Common myeloid progenitor, CD34-positive (primary cell): ENCODE measurements around the gene CLEC4E.
"Not testable (repeated sequence)": the region's sequence is repeated elsewhere in the genome, so short reads cannot be mapped to it uniquely, and the experiment has no call there.

Experiments used
- CTCF ChIA-PET: fragments of 350-600 bp; sonication (Branson Sonifier 250); formaldehyde crosslinking; loops from one replicate; lab custom pipeline; 2021; ENCODE audit warnings: antibody characterized with exemption; lab: Charles Lee
- POLR2A ChIA-PET: fragments of 350-600 bp; sonication (Branson Sonifier 250); formaldehyde crosslinking; loops from one replicate; lab custom pipeline; 2021; ENCODE audit warnings: antibody characterized with exemption; lab: Charles Lee
- DNase-seq, 3 donors: peaks; one replicate each; pipeline versions ENCODE4 v3.0.0 to v3.0.0-alpha.2; 2013
- H3K27ac ChIP-seq, 2 experiments: 1 replicate in 1 of 2; 2 replicates in 1 of 2; pipeline ENCODE4 v1.7.0; 2013; ENCODE audit warnings: inconsistent platforms in 2 of 2, low read length in 2 of 2, mild to moderate bottlenecking in 2 of 2, low read depth in 1 of 2, moderate library complexity in 1 of 2; ENCODE audit not compliant: severe bottlenecking in 2 of 2, insufficient read depth in 1 of 2, poor library complexity in 1 of 2
- H3K27me3 ChIP-seq, 5 experiments: replicated peaks in 2 of 5; 1 replicate in 3 of 5; 2 replicates in 2 of 5; pipeline versions ENCODE4 v1.6.1 to v1.7.0; 2013; ENCODE audit warnings: low read length in 4 of 5, mild to moderate bottlenecking in 2 of 5, moderate library complexity in 2 of 5, inconsistent platforms in 1 of 5; ENCODE audit not compliant: insufficient read depth in 5 of 5, control insufficient read depth in 4 of 5
- H3K36me3 ChIP-seq, 4 experiments: 1 replicate in 2 of 4; 2 replicates in 2 of 4; pipeline versions ENCODE4 v1.6.1 to v1.7.0; 2013; ENCODE audit warnings: low read length in 3 of 4, control low read depth in 1 of 4, mild to moderate bottlenecking in 1 of 4; ENCODE audit not compliant: control insufficient read depth in 4 of 4, insufficient read depth in 4 of 4
- H3K4me1 ChIP-seq, 4 experiments: 1 replicate in 3 of 4; 2 replicates in 1 of 4; pipeline versions ENCODE4 v1.6.1 to v1.7.1; 2013; ENCODE audit warnings: low read length in 3 of 4, mild to moderate bottlenecking in 3 of 4, control low read depth in 1 of 4, inconsistent platforms in 1 of 4, moderate library complexity in 1 of 4; ENCODE audit not compliant: control insufficient read depth in 4 of 4, insufficient read depth in 4 of 4; ENCODE audit errors: control extremely low read depth in 1 of 4
- H3K4me3 ChIP-seq, 7 experiments: 1 replicate in 4 of 7; 2 replicates in 3 of 7; pipeline versions ENCODE4 v1.5.1 to v1.7.0; 2013; ENCODE audit warnings: mild to moderate bottlenecking in 7 of 7, low read length in 6 of 7, moderate library complexity in 6 of 7, inconsistent platforms in 2 of 7, low read depth in 2 of 7, control low read depth in 1 of 7; ENCODE audit not compliant: insufficient read depth in 4 of 7, control insufficient read depth in 1 of 7; ENCODE audit errors: extremely low read depth in 1 of 7
- H3K9me3 ChIP-seq, 5 experiments: 1 replicate in 4 of 5; 2 replicates in 1 of 5; pipeline versions ENCODE4 v1.6.1 to v1.7.1; 2013; ENCODE audit warnings: low read length in 4 of 5, mild to moderate bottlenecking in 2 of 5, inconsistent platforms in 1 of 5, low read depth in 1 of 5, moderate library complexity in 1 of 5; ENCODE audit not compliant: control insufficient read depth in 4 of 5, insufficient read depth in 2 of 5; ENCODE audit errors: control extremely low read depth in 1 of 5
- WGBS: methylation state at CpG from one replicate; pipeline ENCODE4 v1.1.5; 2013; ENCODE audit not compliant: insufficient coverage; 5-methylcytosine and 5-hydroxymethylcytosine counted together

Gene CLEC4E

DNA sequence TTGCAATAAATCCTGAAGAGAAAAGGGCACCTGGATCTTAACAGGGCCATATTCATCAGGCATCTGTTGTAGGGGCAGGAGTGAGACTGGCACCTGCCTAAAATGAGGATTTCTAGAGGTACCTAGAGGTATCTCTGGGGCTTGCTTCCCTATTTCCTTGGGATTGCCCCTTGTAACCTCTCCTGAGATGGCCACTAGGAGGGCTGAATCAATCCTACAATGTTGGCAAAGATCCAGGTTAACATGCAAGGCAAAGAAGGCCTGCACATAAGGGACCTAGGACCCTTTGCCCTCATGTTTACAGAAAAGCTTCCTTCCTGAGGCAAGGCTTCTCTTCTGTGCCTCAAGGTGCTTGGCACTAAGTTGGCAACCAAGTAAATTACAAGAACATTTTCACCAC lies 25.8 kb upstream of the CLEC4E start:
- CTCF ChIA-PET = no interaction called here

DNA sequence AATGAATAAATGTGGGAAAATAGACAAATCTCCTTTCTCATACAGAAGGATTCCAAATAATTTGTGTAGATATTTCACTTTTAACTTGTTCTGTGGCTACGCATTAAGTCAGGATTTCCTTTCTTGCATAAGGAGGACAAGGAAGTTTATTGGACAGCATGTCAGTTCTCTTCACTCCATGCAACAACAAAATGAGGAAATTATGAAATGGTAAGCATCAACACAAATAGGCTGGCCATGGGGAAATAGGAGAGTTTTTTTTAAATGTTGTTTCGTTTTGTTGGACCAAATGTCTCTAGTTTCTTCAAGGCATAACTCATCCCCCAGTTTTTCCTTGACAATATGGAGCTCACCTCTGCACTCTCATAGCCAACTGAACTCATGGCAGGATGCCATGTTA lies 25.3 kb upstream of the CLEC4E start:
- WGBS = no CpG with 5 or more reads among the region's 2 CpGs
- CTCF ChIA-PET, H3K4me3 ChIP-seq, H3K27ac ChIP-seq, H3K36me3 ChIP-seq, H3K27me3 ChIP-seq, POLR2A ChIA-PET, DNase-seq, H3K4me1 ChIP-seq: not testable (repeated sequence)
- peaks cover 0 to 31% (median 13%) of the 10 kb centered on the region in 5 experiments for H3K9me3 ChIP-seq

More for the DNA sequence above, 25.8 kb upstream of the CLEC4E start:
- H3K36me3 ChIP-seq = no peaks in the 10 kb centered on the region
- POLR2A ChIA-PET = no interaction called here
- no peak for DNase-seq
- no peak overlapping the region for H3K4me3 ChIP-seq
- peaks cover 0 to 31% (median 13%) of the 10 kb centered on the region in 5 experiments for H3K9me3 ChIP-seq
- no peak overlapping the region for H3K27ac ChIP-seq
- no peaks in the 10 kb centered on the region for H3K27me3 ChIP-seq
- no peaks in the 10 kb centered on the region for H3K4me1 ChIP-seq

DNA sequence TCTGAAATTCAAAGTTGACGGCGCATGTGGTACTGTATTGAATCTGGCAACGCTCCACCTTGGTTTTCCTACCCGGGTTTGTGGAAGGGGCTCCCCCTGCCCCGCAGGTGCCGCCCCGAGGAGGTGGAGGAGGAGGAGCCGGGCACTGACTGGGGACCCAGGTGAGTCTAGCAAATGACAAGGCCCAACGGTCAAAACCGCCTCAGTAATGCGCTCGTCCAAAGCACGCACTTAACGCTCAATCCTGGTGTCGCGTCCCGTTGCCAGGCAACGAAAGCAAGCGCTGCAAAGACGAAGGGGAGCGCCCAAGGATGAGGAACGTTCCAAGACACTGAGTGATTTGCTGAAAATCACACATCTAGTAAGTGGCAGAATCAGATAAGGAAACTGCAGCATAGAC lies 24.0 kb upstream of the CLEC4E start:
- no peaks in the 10 kb centered on the region for H3K4me1 ChIP-seq
- H3K9me3 ChIP-seq = peaks cover 0 to 31% (median 13%) of the 10 kb centered on the region in 5 experiments
- ChIA-PET POLR2A (no interaction called here), CTCF (no interaction called here)
- no peaks in the 10 kb centered on the region for H3K27me3 ChIP-seq
- no peak overlapping the region for H3K4me3 ChIP-seq
- no peak for DNase-seq
- no peak overlapping the region for H3K27ac ChIP-seq
- no peaks in the 10 kb centered on the region for H3K36me3 ChIP-seq
- WGBS = 90% methylated on average over 21 of the region's 22 CpGs

DNA sequence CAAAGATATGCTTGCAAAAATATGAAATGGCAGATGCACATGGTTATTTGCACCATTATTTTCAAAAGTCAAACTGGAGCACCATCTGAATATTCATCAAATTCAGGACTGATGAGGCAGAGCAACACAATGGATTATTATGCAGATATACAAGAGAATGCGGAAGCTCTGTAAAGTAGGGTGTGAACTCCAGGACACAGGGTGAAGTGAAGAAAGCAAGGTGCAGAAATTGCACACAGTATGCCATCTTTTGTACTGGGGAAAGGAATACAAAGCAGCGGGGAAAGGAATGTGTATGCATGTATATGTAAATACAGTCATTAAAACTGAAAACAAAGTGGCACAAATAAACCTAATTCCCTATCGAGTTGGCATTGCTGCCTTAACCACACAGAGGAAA lies 22.7 kb upstream of the CLEC4E start:
- peaks cover 0 to 31% (median 13%) of the 10 kb centered on the region in 5 experiments for H3K9me3 ChIP-seq
- H3K4me3 ChIP-seq = no peak overlapping the region
- DNase-seq = no peak
- no peak overlapping the region for H3K27ac ChIP-seq
- WGBS = 100% methylated on average over 1 of the region's 3 CpGs
- CTCF ChIA-PET = no interaction called here
- no peaks in the 10 kb centered on the region for H3K4me1 ChIP-seq
- H3K36me3 ChIP-seq = no peaks in the 10 kb centered on the region
- H3K27me3 ChIP-seq = no peaks in the 10 kb centered on the region
- POLR2A ChIA-PET = no interaction called here

DNA sequence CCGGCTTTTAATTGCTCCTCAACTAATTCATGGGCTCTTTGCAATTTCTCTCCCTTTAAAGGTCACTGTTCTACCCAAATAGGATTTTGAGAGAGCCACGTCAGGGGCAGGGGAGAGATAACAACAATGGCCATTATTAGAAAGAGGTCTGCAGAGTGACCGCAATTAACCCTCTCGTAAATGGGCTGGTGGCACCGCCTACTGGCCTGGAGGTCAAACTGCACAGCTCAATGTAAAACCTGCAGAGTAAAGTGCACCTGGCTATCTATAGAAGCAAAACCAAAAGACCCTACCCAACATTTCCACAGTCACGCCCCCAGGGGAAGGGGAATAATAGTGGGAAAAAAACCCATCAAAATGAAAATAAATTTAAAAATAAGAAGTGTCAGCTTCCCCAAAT lies 21.6 kb upstream of the CLEC4E start:
- ChIA-PET CTCF (no interaction called here), POLR2A (no interaction called here)
- no peaks in the 10 kb centered on the region for H3K27me3 ChIP-seq
- no peaks in the 10 kb centered on the region for H3K36me3 ChIP-seq
- H3K4me1 ChIP-seq = no peaks in the 10 kb centered on the region
- peaks cover 0 to 24% (median 9%) of the 10 kb centered on the region in 5 experiments for H3K9me3 ChIP-seq
- DNase-seq = no peak
- no peak overlapping the region for H3K27ac ChIP-seq
- H3K4me3 ChIP-seq = no peak overlapping the region
- 97% methylated on average over 5 of the region's 6 CpGs for WGBS

DNA sequence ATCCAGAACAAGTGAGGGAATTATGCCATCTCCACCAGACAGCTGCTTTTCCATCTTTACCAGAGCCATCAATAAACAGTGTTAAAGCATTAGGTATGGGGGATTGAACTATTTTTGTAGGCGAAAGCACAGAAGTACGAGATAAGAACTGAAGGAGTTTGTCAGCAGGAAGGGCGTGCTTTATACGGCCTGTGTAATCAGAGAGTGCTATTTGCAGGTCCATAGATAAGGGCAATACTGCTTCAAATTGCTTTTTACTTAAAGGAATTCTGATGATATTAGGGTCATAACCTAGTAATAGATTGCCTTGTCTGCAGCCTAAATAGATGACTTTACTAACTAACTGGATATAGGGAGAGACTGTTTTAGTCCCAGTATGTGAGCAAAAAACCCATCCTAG lies 20.3 kb upstream of the CLEC4E start:
- H3K4me1 ChIP-seq = no peaks in the 10 kb centered on the region
- H3K4me3 ChIP-seq = no peak overlapping the region
- H3K27ac ChIP-seq = no peak overlapping the region
- no peak for DNase-seq
- ChIA-PET CTCF (interaction anchor here (2.2 kb wide), 1 partner anchor 9 kb away, joined by 5 read pairs; no protein-coding TSS in a partner anchor), POLR2A (no interaction called here)
- peaks cover 0 to 15% (median 9%) of the 10 kb centered on the region in 5 experiments for H3K9me3 ChIP-seq
- 93% methylated on average over 4 of the region's 4 CpGs for WGBS
- no peaks in the 10 kb centered on the region for H3K36me3 ChIP-seq
- no peaks in the 10 kb centered on the region for H3K27me3 ChIP-seq

DNA sequence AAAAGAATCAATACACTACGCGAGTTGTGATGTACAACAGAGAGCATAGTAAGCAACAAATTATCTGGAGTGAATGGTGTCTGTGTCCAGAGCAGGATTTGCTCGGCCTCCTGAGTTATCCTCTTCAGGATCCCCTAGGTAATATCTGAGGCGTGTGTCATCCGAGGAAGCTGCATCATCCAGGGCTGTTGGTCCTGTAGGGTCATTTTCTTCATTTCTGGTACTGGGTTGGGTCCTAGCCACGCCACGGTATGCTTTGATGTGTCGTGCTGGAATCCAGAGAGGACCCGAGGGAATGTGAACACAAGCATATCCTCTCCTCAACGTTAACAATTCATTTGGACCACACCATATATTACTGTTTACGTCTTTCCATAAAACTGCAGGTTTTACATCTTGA lies 19.0 kb upstream of the CLEC4E start:
- no peaks in the 10 kb centered on the region for H3K27me3 ChIP-seq
- H3K9me3 ChIP-seq = peaks cover 0 to 15% (median 9%) of the 10 kb centered on the region in 5 experiments
- over 99% methylated on average over 9 of the region's 11 CpGs for WGBS
- H3K4me3 ChIP-seq = no peak overlapping the region
- ChIA-PET POLR2A (no interaction called here), CTCF (interaction anchor here (1.4 to 2.2 kb wide), 2 partner anchors 11 to 16 kb away, joined by 3 to 5 read pairs; no protein-coding TSS in a partner anchor)
- H3K27ac ChIP-seq = no peak overlapping the region
- H3K4me1 ChIP-seq = no peaks in the 10 kb centered on the region
- DNase-seq = no peak
- no peaks in the 10 kb centered on the region for H3K36me3 ChIP-seq
